ENCODE measurements around the gene GNAO1.

DNA sequence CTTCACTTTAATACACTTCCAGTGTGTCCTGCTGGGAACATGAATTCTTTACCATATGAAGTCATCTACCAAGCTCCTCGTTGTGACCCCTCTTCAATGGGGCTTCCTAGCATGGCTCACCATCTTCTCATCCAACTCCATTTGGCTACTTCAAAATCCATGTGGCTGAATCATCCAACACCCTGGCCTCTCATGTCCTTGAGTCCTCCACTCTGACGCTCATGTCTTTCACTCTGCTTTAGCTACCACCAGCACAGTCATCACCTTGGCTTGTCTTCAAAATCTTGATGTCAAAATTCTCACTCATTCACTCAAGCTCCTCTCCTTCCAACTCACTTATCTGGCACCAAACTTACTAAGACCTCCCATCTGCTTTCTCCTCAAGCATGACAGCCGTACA, 198.3 kb downstream of the GNAO1 start:
- TF ChIP-seq ZNF157 (tag by site-specific recombination; IDR thresholded peaks at IDR 0.05) = no peak
- no peak for TF ChIP-seq ZBTB10 (tag by site-specific recombination; IDR thresholded peaks at IDR 0.05)
- no peak for TF ChIP-seq ZFP37 (tag by site-specific recombination; IDR thresholded peaks at IDR 0.05)
- TF ChIP-seq ZBTB21 (tag by site-specific recombination; IDR thresholded peaks at IDR 0.05) = no peak
- no peak for TF ChIP-seq ZNF274 (IDR thresholded peaks at IDR 0.05; ENCODE audit: low read length)
- TF ChIP-seq ZNF274 (tag by site-specific recombination; IDR thresholded peaks at IDR 0.05; ENCODE audit: borderline replicate concordance) = no peak
- TF ChIP-seq CTCF (tag by site-specific recombination; IDR thresholded peaks at IDR 0.05) = no peak
- TF ChIP-seq ZNF169 (tag by site-specific recombination; IDR thresholded peaks at IDR 0.05) = no peak
- TF ChIP-seq ZNF404 (tag by site-specific recombination; IDR thresholded peaks at IDR 0.05) = no peak
- TF ChIP-seq ZNF48 (tag by site-specific recombination; IDR thresholded peaks at IDR 0.05) = no peak
- TF ChIP-seq ZNF2 (tag by site-specific recombination; IDR thresholded peaks at IDR 0.05) = no peak
- no peak for TF ChIP-seq REST (tag by site-specific recombination; IDR thresholded peaks at IDR 0.05)
- TF ChIP-seq, protein P1, sequence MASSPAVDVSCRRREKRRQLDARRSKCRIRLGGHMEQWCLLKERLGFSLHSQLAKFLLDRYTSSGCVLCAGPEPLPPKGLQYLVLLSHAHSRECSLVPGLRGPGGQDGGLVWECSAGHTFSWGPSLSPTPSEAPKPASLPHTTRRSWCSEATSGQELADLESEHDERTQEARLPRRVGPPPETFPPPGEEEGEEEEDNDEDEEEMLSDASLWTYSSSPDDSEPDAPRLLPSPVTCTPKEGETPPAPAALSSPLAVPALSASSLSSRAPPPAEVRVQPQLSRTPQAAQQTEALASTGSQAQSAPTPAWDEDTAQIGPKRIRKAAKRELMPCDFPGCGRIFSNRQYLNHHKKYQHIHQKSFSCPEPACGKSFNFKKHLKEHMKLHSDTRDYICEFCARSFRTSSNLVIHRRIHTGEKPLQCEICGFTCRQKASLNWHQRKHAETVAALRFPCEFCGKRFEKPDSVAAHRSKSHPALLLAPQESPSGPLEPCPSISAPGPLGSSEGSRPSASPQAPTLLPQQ (tag by site-specific recombination; IDR thresholded peaks at IDR 0.05) = no peak
- no peak for TF ChIP-seq ZNF184 (tag by site-specific recombination; IDR thresholded peaks at IDR 0.05)
- no peak for TF ChIP-seq ZNF140 (tag by site-specific recombination; IDR thresholded peaks at IDR 0.05)

Measured in HEK293 (cell line).